Epithelial cell of proximal tubule (primary cell): ENCODE results near the gene CDKL5. TPM values are rescaled to one million over a fixed set of nuclear protein-coding genes. Genes with fewer than 3 reads are reported as not detected.
"Not testable (repeated sequence)": the region's sequence is repeated elsewhere in the genome, so short reads cannot be mapped to it uniquely, and the experiment has no call there.

Experiments
- DNase-seq: peaks from one replicate; pipeline ENCODE4 v3.0.0-alpha.2; 2011; ENCODE audit warnings: low read depth
- H3K4me3 ChIP-seq: 2 replicates; pipeline ENCODE4 v1.5.1; 2011; ENCODE audit warnings: low read depth, mild to moderate bottlenecking, low read length
- CTCF ChIP-seq: conservative IDR thresholded peaks from 2 replicates; pipeline ENCODE4 v1.5.1; 2012; ENCODE audit warnings: low read depth, mild to moderate bottlenecking, low read length
- total RNA-seq: library from RNA; depleted of rRNA; stranded (reverse); fragments of >200 nt; gene quantifications from 2 replicates; pipeline ENCODE4 v1.2.3, GENCODE V29; 2015

CDKL5 gene
- total RNA-seq, 1 donor from 2014 or later: 5.0 TPM

GRCh38 chrX:18426004-18426320 is 554 bp downstream of the CDKL5 start:
- DNase-seq: no peak
- TF ChIP-seq CTCF: no peak
- H3K4me3 ChIP-seq: peak overlapping the region; percentile 74

GRCh38 chrX:18428006-18428405 is 2.6 kb downstream of the CDKL5 start:
- no peak for DNase-seq
- H3K4me3 ChIP-seq: no peak overlapping the region
- TF ChIP-seq CTCF: no peak

GRCh38 chrX:18433288-18433687 is 7.9 kb downstream of the CDKL5 start:
- DNase-seq, H3K4me3 ChIP-seq: not testable (repeated sequence)

GRCh38 chrX:18434896-18435295 is 9.5 kb downstream of the CDKL5 start:
- DNase-seq: no peak
- no peak overlapping the region for H3K4me3 ChIP-seq
- no peak for TF ChIP-seq CTCF

- H3K4me3 ChIP-seq: no peak overlapping the region
- no peak for TF ChIP-seq CTCF
- DNase-seq: no peak
Measured at GRCh38 chrX:18436017-18436416, 10.6 kb downstream of the CDKL5 start.

GRCh38 chrX:18440835-18441234 is 15.4 kb downstream of the CDKL5 start:
- TF ChIP-seq CTCF: no peak
- no peak for DNase-seq
- no peak overlapping the region for H3K4me3 ChIP-seq

GRCh38 chrX:18441780-18442367 is 16.5 kb downstream of the CDKL5 start:
- TF ChIP-seq CTCF: no peak
- DNase-seq: no peak
- no peak overlapping the region for H3K4me3 ChIP-seq
